ENCODE results near the gene DTX4.

Gene DTX4

GRCh38 chr11:59144579-59145345, 27.2 kb upstream of the DTX4 start:
- FAIRE-seq (peak; percentile 99), DNase-seq (ENCODE audit: insufficient read length) (peak; percentile 52)
- TF ChIP-seq POLR2A (IDR thresholded peaks at IDR 0.05; ENCODE audit: low read depth, low read length) (peak; percentile 60; the same call in 1 of the 2 replicates), TAF1 (IDR thresholded peaks at IDR 0.05; ENCODE audit: borderline replicate concordance, low read depth, low read length) (no peak)

- no peak for TF ChIP-seq POLR2AphosphoS5 (IDR thresholded peaks at IDR 0.05; ENCODE audit: low read depth, low read length)
- TF ChIP-seq POLR2A (IDR thresholded peaks at IDR 0.05; ENCODE audit: low read depth, low read length), result no peak
- TF ChIP-seq TAF1 (IDR thresholded peaks at IDR 0.05; ENCODE audit: borderline replicate concordance, low read depth, low read length), result no peak
- FAIRE-seq (no peak), DNase-seq (ENCODE audit: insufficient read length) (no peak)
Observed at GRCh38 chr11:59145534-59145933, 26.4 kb upstream of the DTX4 start.

GRCh38 chr11:59151761-59152160, 20.2 kb upstream of the DTX4 start:
- no peak for DNase-seq (ENCODE audit: insufficient read length)
- TF ChIP-seq POLR2AphosphoS5 (IDR thresholded peaks at IDR 0.05; ENCODE audit: low read depth, low read length) (no peak), POLR2A (IDR thresholded peaks at IDR 0.05; ENCODE audit: low read depth, low read length) (no peak), TAF1 (IDR thresholded peaks at IDR 0.05; ENCODE audit: borderline replicate concordance, low read depth, low read length) (no peak)
- no peak for FAIRE-seq

DNA sequence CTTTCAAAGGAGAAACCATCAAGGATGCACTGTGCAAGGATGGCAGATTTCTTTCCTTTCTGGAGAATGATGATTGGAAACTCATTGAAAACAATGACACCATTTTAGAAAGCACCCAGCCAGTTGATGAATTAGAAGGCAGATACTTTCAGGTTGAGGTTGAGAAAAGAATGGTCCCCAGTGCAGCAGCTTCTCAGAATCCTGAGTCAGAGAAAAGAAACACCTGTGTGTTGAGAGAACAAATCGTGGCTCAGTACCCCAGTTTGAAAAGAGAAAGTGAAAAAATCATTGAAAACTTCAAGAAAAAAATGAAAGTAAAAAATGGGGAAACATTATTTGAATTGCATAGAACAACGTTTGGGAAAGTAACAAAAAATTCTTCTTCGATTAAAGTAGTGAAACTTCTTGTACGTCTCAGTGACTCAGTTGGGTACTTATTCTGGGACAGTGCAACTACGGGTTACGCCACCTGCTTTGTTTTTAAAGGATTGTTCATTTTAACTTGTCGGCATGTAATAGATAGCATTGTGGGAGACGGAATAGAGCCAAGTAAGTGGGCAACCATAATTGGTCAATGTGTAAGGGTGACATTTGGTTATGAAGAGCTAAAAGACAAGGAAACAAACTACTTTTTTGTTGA, 19.5 kb upstream of the DTX4 start:
- TF ChIP-seq TAF1 (IDR thresholded peaks at IDR 0.05; ENCODE audit: borderline replicate concordance, low read depth, low read length), result no peak
- no peak for TF ChIP-seq POLR2AphosphoS5 (IDR thresholded peaks at IDR 0.05; ENCODE audit: low read depth, low read length)
- TF ChIP-seq POLR2A (IDR thresholded peaks at IDR 0.05; ENCODE audit: low read depth, low read length), result no peak
- DNase-seq (ENCODE audit: insufficient read length), result no peak
- FAIRE-seq, result peak; percentile 93

- TF ChIP-seq TAF1 (IDR thresholded peaks at IDR 0.05; ENCODE audit: borderline replicate concordance, low read depth, low read length) (no peak), POLR2AphosphoS5 (IDR thresholded peaks at IDR 0.05; ENCODE audit: low read depth, low read length) (0 out of 2 replicates have a peak, but pooled peaks have one; percentile 12)
- DNase-seq (ENCODE audit: insufficient read length) (no peak), FAIRE-seq (peak; percentile 84)
Observed at GRCh38 chr11:59154610-59155009, 17.3 kb upstream of the DTX4 start.

- TF ChIP-seq POLR2A (IDR thresholded peaks at IDR 0.05; ENCODE audit: low read depth, low read length), result no peak
- no peak for TF ChIP-seq TAF1 (IDR thresholded peaks at IDR 0.05; ENCODE audit: borderline replicate concordance, low read depth, low read length)
- TF ChIP-seq POLR2AphosphoS5 (IDR thresholded peaks at IDR 0.05; ENCODE audit: low read depth, low read length), result no peak
Observed at GRCh38 chr11:59157433-59157832, 14.5 kb upstream of the DTX4 start.

DNA sequence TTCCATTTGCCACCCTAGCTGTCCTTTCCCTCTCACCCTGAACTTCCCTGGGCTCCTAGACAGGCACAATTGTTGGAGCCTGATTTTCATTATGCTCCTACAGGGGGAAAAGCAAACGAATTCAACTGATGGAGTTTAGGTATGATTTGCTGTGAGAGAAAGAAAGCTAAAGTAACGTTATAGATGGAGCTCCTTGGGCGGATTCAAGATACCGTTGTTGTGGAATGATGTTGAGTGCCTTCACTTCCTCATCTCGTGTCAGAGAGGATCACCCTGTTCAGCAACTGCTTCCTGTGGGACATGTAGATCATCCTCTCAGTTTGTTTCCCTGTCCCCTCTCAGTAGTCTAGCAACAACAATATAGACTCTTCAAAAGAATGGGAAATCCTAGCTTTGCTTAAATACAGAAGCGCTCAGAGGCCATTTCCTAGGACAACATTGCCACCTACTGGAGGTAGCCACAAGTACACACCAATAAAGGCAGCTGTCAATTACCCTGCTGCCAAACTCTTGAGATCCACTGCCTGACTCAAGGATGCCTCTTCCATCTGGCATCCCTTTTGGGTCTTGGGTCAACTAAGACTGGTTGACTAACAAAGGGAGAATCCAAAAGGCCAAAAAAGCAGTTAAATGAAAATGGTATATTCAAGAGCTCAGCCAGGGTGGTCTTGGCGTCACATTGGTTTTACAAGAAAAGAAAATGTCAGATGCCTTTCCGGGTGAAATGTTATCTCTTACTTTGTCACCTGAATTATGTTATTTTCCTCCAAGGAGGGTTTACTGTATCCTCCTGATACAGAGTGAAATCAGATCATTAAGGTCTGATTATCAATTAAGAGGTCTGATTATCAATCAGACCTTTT, 13.5 kb upstream of the DTX4 start:
- TF ChIP-seq POLR2AphosphoS5 (IDR thresholded peaks at IDR 0.05; ENCODE audit: low read depth, low read length) (no peak), TAF1 (IDR thresholded peaks at IDR 0.05; ENCODE audit: borderline replicate concordance, low read depth, low read length) (no peak), POLR2A (IDR thresholded peaks at IDR 0.05; ENCODE audit: low read depth, low read length) (no peak)
- no peak for DNase-seq (ENCODE audit: insufficient read length)
- peak; percentile 97 for FAIRE-seq

More at GRCh38 chr11:59157433-59157832, 14.5 kb upstream of the DTX4 start:
- FAIRE-seq, result peak; percentile 54
- no peak for DNase-seq (ENCODE audit: insufficient read length)

- TF ChIP-seq TAF1 (IDR thresholded peaks at IDR 0.05; ENCODE audit: borderline replicate concordance, low read depth, low read length) (no peak), POLR2AphosphoS5 (IDR thresholded peaks at IDR 0.05; ENCODE audit: low read depth, low read length) (no peak), POLR2A (IDR thresholded peaks at IDR 0.05; ENCODE audit: low read depth, low read length) (no peak)
- FAIRE-seq, result no peak
- no peak for DNase-seq (ENCODE audit: insufficient read length)
Observed at GRCh38 chr11:59164028-59164427, 7.9 kb upstream of the DTX4 start.

DNA sequence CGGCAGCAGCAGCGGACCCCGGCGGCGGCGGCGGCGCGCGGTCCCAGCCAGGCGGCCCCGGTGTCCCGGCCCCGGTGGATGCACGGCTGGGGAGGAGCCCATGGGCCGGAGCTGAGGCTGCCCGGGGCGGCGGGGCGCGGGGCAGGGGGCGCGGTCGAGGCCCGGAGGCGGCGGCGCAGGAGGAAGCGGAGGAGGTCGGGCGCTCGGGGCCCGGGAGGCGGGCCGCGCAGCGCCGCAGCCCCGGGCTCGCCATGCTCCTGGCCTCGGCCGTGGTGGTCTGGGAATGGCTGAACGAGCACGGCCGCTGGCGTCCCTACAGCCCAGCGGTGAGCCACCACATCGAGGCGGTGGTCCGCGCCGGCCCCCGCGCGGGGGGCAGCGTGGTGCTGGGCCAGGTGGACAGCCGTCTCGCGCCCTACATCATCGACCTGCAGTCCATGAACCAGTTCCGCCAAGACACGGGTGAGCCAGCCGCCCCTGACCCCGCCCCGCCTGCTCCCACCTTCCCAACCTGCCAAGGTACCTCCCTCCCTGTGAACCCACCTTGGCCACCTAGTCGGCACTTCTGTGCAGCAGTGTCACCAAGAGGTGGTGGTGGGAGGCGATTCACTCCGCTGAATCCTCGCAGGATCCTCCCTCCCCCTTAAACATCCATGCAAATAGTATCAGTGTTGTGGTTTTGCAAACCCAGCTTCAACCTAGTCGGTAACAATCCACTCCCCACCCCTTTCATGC, 580 bp downstream of the DTX4 start:
- peak; percentile 95 for FAIRE-seq
- peak; percentile 39 for DNase-seq (ENCODE audit: insufficient read length)
- TF ChIP-seq POLR2A (IDR thresholded peaks at IDR 0.05; ENCODE audit: low read depth, low read length), result peak; percentile 78
- TF ChIP-seq POLR2AphosphoS5 (IDR thresholded peaks at IDR 0.05; ENCODE audit: low read depth, low read length), result peak; percentile 69; the same call in 1 of the 2 replicates
- TF ChIP-seq TAF1 (IDR thresholded peaks at IDR 0.05; ENCODE audit: borderline replicate concordance, low read depth, low read length), result no peak

DNA sequence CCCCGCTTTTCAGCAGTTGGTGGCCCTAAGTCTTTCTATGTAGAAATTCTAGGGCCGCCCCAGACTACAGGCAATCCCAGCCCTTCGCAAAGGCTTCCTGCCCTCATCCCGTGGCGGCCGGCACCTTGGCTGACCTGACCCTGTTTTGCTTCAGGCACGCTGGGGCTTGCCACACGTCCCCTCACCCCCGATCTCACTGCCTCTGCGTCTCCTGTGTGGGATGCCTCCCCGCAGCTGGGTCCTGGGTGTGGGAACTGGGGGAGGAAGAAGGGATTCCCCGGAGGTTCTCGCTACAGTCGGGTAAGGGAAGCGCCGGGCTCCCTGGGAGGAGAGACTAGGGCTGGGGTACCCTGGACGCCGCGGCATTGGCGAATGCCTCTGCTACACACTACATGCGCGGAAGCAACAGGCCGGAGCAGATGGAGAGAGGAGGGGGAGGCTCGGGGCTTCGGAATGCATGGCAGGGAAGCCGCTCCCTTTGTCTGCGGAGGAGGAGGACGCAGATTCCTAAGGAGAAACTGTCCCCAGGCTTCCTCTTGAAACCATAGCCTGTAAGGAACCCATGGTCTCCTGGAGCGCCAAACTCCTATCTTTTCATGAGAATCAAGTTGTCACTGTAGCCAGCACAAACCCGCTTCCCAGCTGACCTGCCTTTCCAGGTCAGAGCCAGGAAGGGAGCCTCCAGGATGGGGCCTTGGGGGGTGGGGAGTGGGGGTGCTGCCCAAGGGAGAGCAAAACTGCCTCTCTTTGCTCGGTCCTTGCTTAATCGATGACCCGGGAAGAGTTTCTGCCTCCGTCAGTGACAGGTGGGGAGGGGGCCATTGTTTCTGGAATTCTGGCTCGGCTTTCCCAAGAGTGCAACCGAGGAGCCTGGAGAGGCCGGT, 1.4 kb downstream of the DTX4 start:
- DNase-seq (ENCODE audit: insufficient read length) (no peak), FAIRE-seq (no peak)
- TF ChIP-seq TAF1 (IDR thresholded peaks at IDR 0.05; ENCODE audit: borderline replicate concordance, low read depth, low read length), result no peak
- no peak; the same call in 1 of the 2 replicates for TF ChIP-seq POLR2A (IDR thresholded peaks at IDR 0.05; ENCODE audit: low read depth, low read length)
- TF ChIP-seq POLR2AphosphoS5 (IDR thresholded peaks at IDR 0.05; ENCODE audit: low read depth, low read length), result no peak
